Activated CD4-positive, alpha-beta T cell treated with anti-CD3 and anti-CD28 coated beads, Interleukin-2, Interleukin-6, amounts not matched to agents 100 ng/mL and 50 ng/mL, durations not matched to agents 16 hours and 8 hours (primary cell): ENCODE measurements around the gene SNX27.
"Not testable (repeated sequence)": the region's sequence is repeated elsewhere in the genome, so short reads cannot be mapped to it uniquely, and the experiment has no call there.

Experiments used
- DNase-seq: peaks from one replicate; pipeline ENCODE4 v3.0.0-alpha.2; 2020

SNX27 gene

DNA sequence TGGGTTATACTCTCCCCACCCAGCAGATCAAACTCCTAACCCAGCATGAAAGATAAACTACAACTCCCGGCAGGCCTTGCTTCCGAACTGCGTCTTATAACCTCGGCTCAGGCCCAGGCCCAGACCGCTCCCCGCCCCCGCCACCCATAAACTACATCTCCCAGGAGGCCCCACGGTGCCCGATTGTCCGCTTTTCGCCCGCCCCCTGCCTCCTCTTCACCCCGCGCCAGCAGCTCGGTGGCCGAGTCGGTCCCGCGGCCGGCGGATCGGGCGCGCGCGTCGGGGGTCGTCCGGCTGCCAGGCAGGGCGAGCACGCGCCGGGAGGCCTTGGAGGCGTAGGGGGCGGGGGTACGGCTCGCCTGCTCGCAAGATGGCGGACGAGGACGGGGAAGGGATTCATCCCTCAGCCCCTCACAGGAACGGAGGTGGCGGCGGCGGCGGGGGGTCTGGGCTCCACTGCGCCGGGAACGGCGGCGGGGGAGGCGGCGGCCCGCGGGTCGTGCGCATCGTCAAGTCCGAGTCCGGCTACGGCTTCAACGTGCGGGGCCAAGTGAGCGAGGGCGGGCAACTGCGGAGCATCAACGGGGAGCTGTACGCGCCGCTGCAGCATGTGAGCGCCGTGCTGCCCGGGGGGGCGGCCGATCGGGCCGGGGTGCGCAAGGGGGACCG, at the start of gene SNX27:
Gene SNX27 (plus strand): TSS at position 219 of the 669 bp plus-strand sequence. CDS start 152 bp downstream, at position 371.
- peak; percentile 93 for DNase-seq

GRCh38 chr1:151562661-151563060, 49.2 kb upstream of the SNX27 start:
- DNase-seq, result no peak

DNA sequence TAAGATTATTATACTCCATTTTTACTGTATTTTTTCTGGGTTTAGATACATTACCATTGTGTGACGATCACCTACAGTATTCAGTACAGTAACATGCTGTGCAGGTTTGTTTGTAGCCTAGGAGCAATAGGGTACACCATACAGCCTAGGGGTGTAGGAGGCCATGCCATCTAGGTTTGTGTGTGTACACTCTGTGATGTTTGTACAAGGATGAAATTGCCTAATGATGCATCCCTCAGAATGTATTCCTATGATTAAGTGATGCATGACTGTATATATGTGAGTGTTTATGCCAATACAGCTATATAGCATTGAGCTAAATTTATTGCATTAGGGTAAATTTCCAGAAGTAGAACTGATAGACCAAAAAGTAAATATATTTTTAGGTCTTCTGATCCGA, 48.5 kb upstream of the SNX27 start:
- no peak for DNase-seq

DNA sequence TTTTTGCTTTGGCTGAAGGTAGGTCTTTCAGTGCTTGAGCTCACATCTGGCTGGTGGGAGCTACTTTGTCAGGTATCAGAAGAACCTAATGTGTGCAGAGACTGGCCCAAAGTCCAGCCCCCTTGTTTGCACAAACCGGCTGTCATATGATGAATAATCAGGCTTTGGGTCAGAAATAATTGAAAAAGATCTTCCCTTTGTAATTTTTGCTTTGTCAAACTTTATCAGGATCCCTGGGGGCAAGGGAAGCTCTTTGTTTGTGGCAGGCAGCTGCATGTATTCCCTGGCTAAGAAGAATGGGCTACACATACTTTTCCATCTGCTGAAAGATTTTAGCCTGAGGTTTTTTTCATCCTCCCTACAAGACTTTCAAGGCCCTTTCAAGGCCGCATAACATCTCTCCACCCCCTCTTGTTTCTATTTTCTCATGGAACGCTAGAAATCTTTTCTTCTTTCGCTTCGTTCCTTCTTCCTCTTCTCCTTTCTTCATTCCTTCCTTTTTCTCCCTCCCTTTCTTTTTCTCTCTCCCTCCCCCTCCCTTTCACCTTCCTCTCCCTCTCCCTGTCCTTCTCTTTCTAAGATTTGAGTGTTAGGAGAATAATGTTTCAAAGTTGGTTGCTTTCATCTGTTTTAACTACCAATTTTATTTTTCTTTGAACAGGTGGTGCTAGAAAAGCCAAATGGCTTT, 46.2 kb upstream of the SNX27 start:
- DNase-seq, result no peak

- no peak for DNase-seq
Observed at GRCh38 chr1:151568626-151569088, 43.2 kb upstream of the SNX27 start.

GRCh38 chr1:151570819-151571218, 41.0 kb upstream of the SNX27 start:
- DNase-seq, result no peak

GRCh38 chr1:151574575-151575529, 37.0 kb upstream of the SNX27 start:
- peak; percentile 66 for DNase-seq

DNA sequence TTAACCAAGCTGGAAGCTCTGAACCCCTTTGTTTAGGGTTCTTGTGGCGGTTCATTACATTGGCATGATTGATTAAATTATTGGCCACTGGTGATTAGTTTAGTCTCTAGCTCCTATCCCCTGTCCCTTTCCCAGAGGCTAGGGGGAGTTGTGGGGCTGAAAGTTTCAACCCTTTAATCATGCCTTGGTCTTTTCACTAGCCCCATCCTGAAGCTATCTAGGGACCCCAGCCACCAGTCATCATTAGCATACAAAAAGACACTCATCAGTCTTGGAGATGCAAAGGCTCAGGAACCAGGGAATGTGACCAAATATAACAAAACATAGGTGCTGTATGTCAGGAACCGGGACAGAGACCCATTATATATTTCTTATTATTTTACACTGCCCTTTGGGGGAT, 34.7 kb upstream of the SNX27 start:
- no peak for DNase-seq

- DNase-seq, result peak; percentile 17
Observed at GRCh38 chr1:151578941-151579340, 32.9 kb upstream of the SNX27 start.

- DNase-seq, result no peak
Observed at GRCh38 chr1:151579436-151580225, 32.2 kb upstream of the SNX27 start.

DNA sequence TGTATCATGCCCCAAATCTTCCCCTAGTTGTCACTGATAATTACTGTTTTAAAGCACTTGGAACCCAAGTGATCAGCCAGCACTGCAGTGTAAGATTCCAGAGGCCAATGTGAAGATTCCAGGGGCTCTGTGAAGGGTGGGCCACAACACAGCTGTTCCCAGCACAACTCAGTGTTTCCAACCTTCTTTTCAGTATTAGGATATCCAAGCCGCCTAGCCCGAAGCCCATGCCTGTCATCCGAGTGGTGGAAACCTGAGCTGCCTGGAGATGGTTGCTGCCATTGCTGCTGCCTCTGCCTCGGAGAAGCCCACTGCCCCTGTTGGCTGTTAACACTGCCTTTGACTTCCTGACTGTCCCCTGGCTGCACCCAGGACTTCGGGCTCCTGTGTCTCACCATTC, 30.4 kb upstream of the SNX27 start:
- DNase-seq, result no peak

DNA sequence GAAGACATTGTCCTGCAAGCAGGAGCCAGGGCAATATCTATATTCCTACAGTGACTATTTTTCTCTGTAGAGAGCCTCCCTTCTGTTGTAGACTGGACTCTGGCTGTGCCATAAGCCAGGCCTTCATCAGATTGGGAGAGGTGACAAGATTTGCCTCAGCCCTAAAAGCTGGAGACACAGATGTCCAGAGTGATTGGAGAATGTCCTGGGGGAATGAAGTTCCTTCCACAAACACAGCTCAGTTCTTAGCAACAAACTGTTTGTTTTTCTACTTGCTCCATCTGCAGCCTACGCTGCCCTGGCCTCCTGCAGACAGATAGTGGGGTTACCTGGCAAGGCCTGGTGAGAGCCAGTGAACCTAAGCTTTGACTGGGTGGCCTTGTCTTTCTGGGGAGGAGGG, 29.9 kb upstream of the SNX27 start:
- no peak for DNase-seq

DNA sequence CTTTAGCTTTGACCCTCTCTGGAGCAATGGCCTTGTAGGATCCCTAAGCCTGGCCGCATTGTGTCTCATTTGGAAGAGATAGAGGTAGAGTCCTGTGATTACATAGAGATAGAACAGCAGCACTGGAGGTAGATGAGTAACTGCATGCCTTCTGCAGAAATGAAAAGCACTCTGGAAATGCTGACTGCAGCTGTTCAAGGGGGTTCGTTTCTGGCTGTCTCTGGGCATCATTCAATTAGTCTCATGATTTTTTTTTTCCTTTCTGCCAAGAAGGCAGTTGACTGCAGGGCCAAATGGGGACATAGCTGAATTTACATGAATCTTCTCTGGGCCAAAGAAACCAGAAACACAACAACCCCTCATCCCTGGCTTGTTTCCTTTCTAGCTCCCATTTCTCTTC, 28.1 kb upstream of the SNX27 start:
- DNase-seq, result no peak

GRCh38 chr1:151584278-151584677, 27.6 kb upstream of the SNX27 start:
- no peak for DNase-seq

DNA sequence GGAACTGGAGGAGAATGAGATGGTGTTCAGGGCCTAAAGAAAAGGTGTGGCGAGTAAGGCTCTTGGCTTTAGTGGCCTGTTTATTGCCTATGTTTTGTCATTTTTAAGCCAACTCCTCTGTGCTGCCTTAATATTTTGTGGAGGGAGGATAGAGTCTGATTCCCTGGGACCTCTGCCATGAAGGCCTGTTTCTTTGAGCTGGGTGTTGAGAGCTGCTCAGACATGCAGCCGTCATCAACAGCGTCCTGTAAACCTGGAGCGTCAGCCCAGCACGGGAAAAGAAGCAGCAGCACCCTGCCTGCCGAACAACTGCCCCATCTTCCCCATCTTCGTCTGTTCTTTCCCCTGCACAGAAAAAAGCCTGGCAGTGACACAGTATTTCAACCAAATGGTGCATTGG, 27.1 kb upstream of the SNX27 start:
- no peak for DNase-seq

DNA sequence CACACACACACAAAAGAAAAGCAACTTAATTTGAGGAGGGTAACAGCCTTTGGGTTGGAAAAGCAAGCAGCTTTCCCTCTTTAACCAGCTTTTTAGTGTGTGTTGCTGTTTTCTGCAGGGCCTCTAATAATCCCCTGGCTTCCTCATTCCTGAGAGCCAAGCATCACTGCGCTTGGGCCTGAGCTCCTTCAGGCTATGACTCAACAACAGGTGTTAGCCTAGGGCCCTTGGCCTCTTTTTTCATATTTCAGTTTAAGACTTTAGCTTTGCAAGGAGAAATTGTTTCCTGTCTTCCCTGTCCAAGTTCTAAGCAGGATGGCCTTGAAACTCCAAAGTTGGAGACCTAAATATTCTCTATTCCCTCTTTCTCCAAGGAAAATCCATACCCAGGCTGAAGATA, 26.2 kb upstream of the SNX27 start:
- DNase-seq, result no peak

GRCh38 chr1:151590961-151591360, 20.9 kb upstream of the SNX27 start:
- no peak for DNase-seq

- DNase-seq, result no peak
Observed at GRCh38 chr1:151593730-151594129, 18.1 kb upstream of the SNX27 start.

DNA sequence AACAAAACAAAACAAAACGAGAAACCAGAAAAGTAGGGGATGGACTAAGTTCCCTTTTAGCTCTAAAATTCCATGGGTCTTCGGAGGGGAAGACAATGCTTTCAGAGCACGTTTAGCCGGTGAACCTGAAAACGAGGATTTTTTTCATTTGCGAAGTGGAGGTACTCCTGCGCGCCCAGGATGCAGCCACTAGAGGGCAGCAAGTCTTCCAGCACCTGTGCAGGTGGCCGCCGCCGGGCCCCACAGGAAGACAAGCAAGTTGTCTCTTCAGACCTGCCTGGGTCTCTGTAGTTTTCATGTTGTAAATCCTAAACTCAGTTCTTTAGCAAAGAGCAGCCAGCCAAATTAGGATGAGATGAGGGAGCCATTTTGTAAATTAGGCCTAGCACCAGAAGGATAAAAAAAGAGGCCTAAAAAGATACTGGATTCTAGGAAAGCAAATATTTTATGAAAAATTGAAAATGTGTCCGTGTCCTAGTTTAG, 17.7 kb upstream of the SNX27 start:
- peak; percentile 86 for DNase-seq

GRCh38 chr1:151596166-151596953, 15.5 kb upstream of the SNX27 start:
- DNase-seq, result no peak

DNA sequence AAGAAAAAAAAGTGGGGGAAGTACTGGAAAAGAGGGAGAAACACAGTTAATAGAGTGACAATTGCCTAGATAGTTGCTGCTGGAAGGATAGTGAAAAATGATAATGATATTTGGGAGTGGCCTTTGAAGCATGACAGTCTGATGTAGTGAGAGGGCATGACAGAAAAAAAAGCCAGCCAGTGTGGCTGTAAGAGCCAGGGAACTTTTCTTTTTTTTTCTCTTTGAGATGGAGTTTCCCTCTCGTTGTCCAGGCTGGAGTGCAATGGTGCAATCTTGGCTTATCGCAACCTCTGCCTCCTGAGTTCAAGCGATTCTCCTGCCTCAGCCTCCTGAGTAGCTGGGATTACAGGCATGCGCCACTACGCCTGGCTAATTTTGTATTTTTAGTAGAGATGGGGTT, 9.3 kb upstream of the SNX27 start:
- not testable (repeated sequence) for DNase-seq

GRCh38 chr1:151604291-151604690, 7.6 kb upstream of the SNX27 start:
- DNase-seq, result no peak
